Measurements from ENCODE around the gene ADD1. TPM values are rescaled to one million over a fixed set of nuclear protein-coding genes. Genes with fewer than 3 reads are reported as not detected.
"Not testable (repeated sequence)": the region's sequence is repeated elsewhere in the genome, so short reads cannot be mapped to it uniquely, and the experiment has no call there.

The ADD1 gene
- total RNA-seq, 2 donors from 2014 or later, result 250 to 254 TPM

- DNase-seq, result no peak
- intact Hi-C loops (cut with DNase I, micrococcal nuclease), result no loop called here
- ATAC-seq, result no peak
These were observed 57.5 kb downstream of the ADD1 start for GRCh38 chr4:2901186-2901585.

- no peak for DNase-seq
- ATAC-seq, result peak; percentile 83
- intact Hi-C loops (cut with DNase I, micrococcal nuclease), result no loop called here
These were observed 58.5 kb downstream of the ADD1 start for GRCh38 chr4:2902126-2902525.

GRCh38 chr4:2905544-2905943 is 61.9 kb downstream of the ADD1 start:
- DNase-seq (no peak), ATAC-seq (no peak)
- intact Hi-C loops (cut with DNase I, micrococcal nuclease), result no loop called here

- intact Hi-C loops (cut with DNase I, micrococcal nuclease), result no loop called here
- ATAC-seq, result no peak
- no peak for DNase-seq
These were observed 62.6 kb downstream of the ADD1 start for GRCh38 chr4:2906218-2906617.

GRCh38 chr4:2907226-2907625 is 63.6 kb downstream of the ADD1 start:
- no peak for DNase-seq
- ATAC-seq, result no peak
- intact Hi-C loops (cut with DNase I, micrococcal nuclease), result no loop called here

- DNase-seq, result no peak
- intact Hi-C loops (cut with DNase I, micrococcal nuclease), result no loop called here
- peak; percentile 82 for ATAC-seq
These were observed 64.2 kb downstream of the ADD1 start for GRCh38 chr4:2907706-2908293.

GRCh38 chr4:2908686-2909085 is 65.0 kb downstream of the ADD1 start:
- intact Hi-C loops (cut with DNase I, micrococcal nuclease), result no loop called here
- ATAC-seq, result no peak
- no peak for DNase-seq

GRCh38 chr4:2909583-2909982 is 65.9 kb downstream of the ADD1 start:
- ATAC-seq (no peak), DNase-seq (no peak)
- intact Hi-C loops (cut with DNase I, micrococcal nuclease), result no loop called here

GRCh38 chr4:2910409-2910808 is 66.8 kb downstream of the ADD1 start:
- DNase-seq (no peak), ATAC-seq (no peak)
- intact Hi-C loops (cut with DNase I, micrococcal nuclease), result no loop called here

- ATAC-seq (no peak), DNase-seq (no peak)
- intact Hi-C loops (cut with DNase I, micrococcal nuclease), result no loop called here
These were observed 68.2 kb downstream of the ADD1 start for GRCh38 chr4:2911868-2912267.

- ATAC-seq (no peak), DNase-seq (no peak)
- intact Hi-C loops (cut with DNase I, micrococcal nuclease), result no loop called here
These were observed 69.5 kb downstream of the ADD1 start for GRCh38 chr4:2913168-2913567.

- DNase-seq (no peak), ATAC-seq (no peak)
- intact Hi-C loops (cut with DNase I, micrococcal nuclease), result no loop called here
These were observed 70.8 kb downstream of the ADD1 start for GRCh38 chr4:2914256-2915126.

GRCh38 chr4:2915789-2916188 is 72.1 kb downstream of the ADD1 start:
- ATAC-seq (no peak), DNase-seq (no peak)
- intact Hi-C loops (cut with DNase I, micrococcal nuclease), result no loop called here

- DNase-seq; intact Hi-C loops (cut with DNase I, micrococcal nuclease); ATAC-seq: not testable (repeated sequence)
These were observed 73.1 kb downstream of the ADD1 start for GRCh38 chr4:2916696-2917095.

- ATAC-seq; DNase-seq; intact Hi-C loops (cut with DNase I, micrococcal nuclease): not testable (repeated sequence)
These were observed 74.7 kb downstream of the ADD1 start for GRCh38 chr4:2918300-2918699.

- intact Hi-C loops (cut with DNase I, micrococcal nuclease), result not testable (repeated sequence)
These were observed 75.1 kb downstream of the ADD1 start for GRCh38 chr4:2918714-2919113.

GRCh38 chr4:2922453-2923101 is 78.9 kb downstream of the ADD1 start:
- intact Hi-C loops (cut with DNase I, micrococcal nuclease); ATAC-seq; DNase-seq: not testable (repeated sequence)

More at GRCh38 chr4:2918714-2919113, 75.1 kb downstream of the ADD1 start:
- DNase-seq, ATAC-seq: not testable (repeated sequence)

GRCh38 chr4:2923141-2923551 is 79.5 kb downstream of the ADD1 start:
- DNase-seq (no peak), ATAC-seq (no peak)
- intact Hi-C loops (cut with DNase I, micrococcal nuclease), result no loop called here

- intact Hi-C loops (cut with DNase I, micrococcal nuclease), result no loop called here
- DNase-seq (no peak), ATAC-seq (peak; percentile 3)
These were observed 80.1 kb downstream of the ADD1 start for GRCh38 chr4:2923668-2924173.

- DNase-seq (no peak), ATAC-seq (no peak)
- intact Hi-C loops (cut with DNase I, micrococcal nuclease), result no loop called here
These were observed 80.6 kb downstream of the ADD1 start for GRCh38 chr4:2924286-2924685.
